Measurements from ENCODE around the gene NHERF2. TPM values are rescaled to one million over a fixed set of nuclear protein-coding genes. Genes with fewer than 3 reads are reported as not detected.

NHERF2 gene
- total and polyA plus RNA-seq, 11 donors = 124 to 496 (median 227) TPM

DNA sequence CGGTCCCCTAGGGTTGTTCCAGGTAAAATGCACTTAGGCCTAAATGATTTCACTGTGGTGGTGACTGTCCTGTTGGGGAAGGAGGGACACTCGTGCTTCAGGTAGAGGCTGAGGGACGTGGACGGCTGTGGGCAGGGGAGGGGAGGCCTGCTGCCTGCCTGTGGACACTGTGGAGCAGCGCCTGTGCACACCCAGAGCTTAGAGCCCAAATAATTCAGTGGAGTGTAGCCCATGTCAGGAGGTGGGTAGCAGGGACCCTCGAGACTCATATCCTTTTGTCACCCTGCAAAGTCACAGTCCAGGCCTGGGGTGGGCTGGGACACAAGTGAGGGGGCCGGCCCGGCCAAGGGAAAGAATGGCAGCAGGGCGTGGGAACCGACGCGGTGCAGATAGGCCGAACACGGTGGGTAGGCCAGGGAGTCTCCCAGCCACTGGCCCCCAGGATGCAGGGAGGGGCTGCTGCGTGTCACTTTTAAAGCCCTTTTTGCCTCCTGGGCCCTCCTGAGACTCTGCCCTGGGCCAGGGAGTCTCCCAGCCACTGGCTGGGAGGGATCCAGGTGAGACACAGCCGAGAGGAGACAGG, 733 bp upstream of the NHERF2 start:
- 66 to 76% (median 66%) methylated on average over 16 of the region's 16 CpGs for WGBS, 4 donors
- DNase-seq = peak in 2 of 5 donors; percentile 30 to 43
- TF ChIP-seq, protein P1, sequence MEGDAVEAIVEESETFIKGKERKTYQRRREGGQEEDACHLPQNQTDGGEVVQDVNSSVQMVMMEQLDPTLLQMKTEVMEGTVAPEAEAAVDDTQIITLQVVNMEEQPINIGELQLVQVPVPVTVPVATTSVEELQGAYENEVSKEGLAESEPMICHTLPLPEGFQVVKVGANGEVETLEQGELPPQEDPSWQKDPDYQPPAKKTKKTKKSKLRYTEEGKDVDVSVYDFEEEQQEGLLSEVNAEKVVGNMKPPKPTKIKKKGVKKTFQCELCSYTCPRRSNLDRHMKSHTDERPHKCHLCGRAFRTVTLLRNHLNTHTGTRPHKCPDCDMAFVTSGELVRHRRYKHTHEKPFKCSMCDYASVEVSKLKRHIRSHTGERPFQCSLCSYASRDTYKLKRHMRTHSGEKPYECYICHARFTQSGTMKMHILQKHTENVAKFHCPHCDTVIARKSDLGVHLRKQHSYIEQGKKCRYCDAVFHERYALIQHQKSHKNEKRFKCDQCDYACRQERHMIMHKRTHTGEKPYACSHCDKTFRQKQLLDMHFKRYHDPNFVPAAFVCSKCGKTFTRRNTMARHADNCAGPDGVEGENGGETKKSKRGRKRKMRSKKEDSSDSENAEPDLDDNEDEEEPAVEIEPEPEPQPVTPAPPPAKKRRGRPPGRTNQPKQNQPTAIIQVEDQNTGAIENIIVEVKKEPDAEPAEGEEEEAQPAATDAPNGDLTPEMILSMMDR (IDR thresholded peaks at IDR 0.05) = no peak
- TF ChIP-seq POLR2A (IDR thresholded peaks at IDR 0.05) = no peak
- Histone ChIP-seq H3K9me3 (no peaks in the 10 kb centered on the region), H3K4me1 (peaks cover 0 to 72% (median 40%) of the 10 kb centered on the region in 12 donors), H3K36me3 (peaks cover 0 to 14% (median 6%) of the 10 kb centered on the region in 9 donors), H3K27ac (peak overlapping the region; percentile 62 to 97 (median 88)), H3K4me3 (peak overlapping the region in 11 of 12 donors; percentile 42 to 98 (median 89)), H3K27me3 (peaks cover 0 to 28% (median 9%) of the 10 kb centered on the region in 9 donors)
- intact Hi-C loops (cut with DNase I) = loop anchor here in 3 of 10 donors (2.0 to 10.0 kb wide), 2 partner anchors 21 to 59 kb away; partner anchors contain the start of genes NTHL1 (in 2 of the 3) and TSC2 (in 2 of the 3)
- no peak for ATAC-seq

DNA sequence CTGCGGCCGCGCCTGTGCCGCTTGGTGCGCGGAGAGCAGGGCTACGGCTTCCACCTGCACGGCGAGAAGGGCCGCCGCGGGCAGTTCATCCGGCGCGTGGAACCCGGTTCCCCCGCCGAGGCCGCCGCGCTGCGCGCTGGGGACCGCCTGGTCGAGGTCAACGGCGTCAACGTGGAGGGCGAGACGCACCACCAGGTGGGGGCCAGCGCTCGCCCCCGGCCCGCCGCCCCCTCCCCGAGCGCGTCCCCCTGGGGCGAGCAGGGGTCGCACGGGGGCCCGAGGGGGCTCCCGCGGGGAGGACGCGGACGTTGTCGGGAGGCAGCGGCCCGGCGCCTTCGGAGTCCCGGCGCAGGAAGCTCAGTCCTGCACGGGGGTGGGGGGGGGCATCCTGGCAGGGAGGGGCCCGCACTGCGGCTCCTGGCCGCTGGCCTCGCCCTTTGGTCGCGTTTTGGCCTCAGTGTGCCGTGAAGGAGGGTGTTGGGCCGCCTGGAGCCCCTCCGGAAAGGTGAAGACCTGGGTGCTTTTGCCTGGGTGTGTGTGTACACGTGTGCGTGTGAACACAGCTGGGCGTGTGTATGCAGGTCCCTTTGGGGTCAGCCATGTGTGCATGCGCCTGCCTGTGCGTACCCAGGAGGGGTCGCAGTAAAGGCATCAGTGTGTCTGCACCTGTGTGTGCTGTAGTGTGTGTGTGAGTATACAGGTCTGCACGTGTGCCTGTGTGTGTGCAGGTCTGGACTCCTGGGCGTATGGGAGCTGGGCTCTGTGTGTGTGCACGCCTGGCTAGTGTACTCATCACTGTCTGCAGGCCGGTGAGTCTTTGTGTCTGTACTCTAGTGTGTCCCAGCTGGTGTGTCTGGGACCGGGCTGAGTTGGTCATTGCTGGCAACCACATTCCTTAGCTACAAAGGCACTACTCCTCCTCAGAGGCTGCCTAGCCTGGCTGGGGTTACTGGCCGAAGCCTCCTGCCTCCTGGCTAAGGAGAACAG, 615 bp downstream of the NHERF2 start:
- peak overlapping the region; percentile 66 to 98 (median 92) for H3K27ac ChIP-seq
- peaks cover 0 to 82% (median 41%) of the 10 kb centered on the region in 12 donors for H3K4me1 ChIP-seq
- peak overlapping the region; percentile 70 to 98 (median 88) for H3K4me3 ChIP-seq
- intact Hi-C loops (cut with DNase I) = loop anchor here in 3 of 10 donors (2.0 to 10.0 kb wide), 2 partner anchors 19 to 57 kb away; partner anchors contain the start of genes NTHL1 (in 2 of the 3) and TSC2 (in 2 of the 3)
- WGBS, 4 donors = 6 to 24% (median 7%) methylated on average over 19 to 76 of the region's 76 CpGs
- H3K27me3 ChIP-seq = peaks cover 0 to 17% (median 0%) of the 10 kb centered on the region in 9 donors
- no peaks in the 10 kb centered on the region for H3K9me3 ChIP-seq
- TF ChIP-seq, protein P1 (IDR thresholded peaks at IDR 0.05) = no peak
- TF ChIP-seq POLR2A (IDR thresholded peaks at IDR 0.05) = no peak
- H3K36me3 ChIP-seq = peaks cover 0 to 28% (median 7%) of the 10 kb centered on the region in 9 donors
- ATAC-seq (peak in 1 of 4 donors; percentile 9), DNase-seq (peak in 4 of 5 donors; percentile 43 to 64 (median 48))

DNA sequence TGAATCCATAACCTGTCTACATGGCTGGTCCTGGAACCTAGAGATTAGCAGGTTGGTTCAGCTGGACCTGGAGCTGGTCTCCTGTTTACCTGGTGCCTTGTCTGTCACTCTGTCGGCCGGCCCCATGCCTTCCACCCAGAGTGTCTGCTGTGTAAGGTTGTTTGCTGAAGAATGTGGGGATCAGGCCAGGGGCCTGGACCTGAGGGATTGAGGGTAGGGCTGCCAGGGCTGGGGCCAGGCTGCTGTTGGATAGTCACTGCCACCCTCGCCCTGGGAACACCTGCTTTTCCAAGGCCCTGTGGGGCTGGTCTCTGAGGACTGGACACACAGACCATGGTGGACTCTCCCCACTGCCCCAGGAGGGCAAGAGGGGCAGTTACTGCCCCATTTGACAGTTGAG, 1.4 kb downstream of the NHERF2 start:
- Histone ChIP-seq H3K27me3 (peaks cover 0 to 17% (median 0%) of the 10 kb centered on the region in 9 donors), H3K36me3 (peaks cover 0 to 28% (median 7%) of the 10 kb centered on the region in 9 donors), H3K9me3 (no peaks in the 10 kb centered on the region), H3K27ac (peak overlapping the region; percentile 3 to 98 (median 92)), H3K4me1 (peaks cover 0 to 82% (median 41%) of the 10 kb centered on the region in 12 donors), H3K4me3 (peak overlapping the region; percentile 70 to 98 (median 88))
- WGBS, 4 donors = 59 to 75% (median 67%) methylated on average over 1 to 3 of the region's 3 CpGs
- intact Hi-C loops (cut with DNase I) = loop anchor here in 3 of 10 donors (2.0 to 10.0 kb wide), 2 partner anchors 19 to 57 kb away; partner anchors contain the start of genes NTHL1 (in 1 of the 3) and TSC2 (in 1 of the 3)
- DNase-seq (peak in 2 of 5 donors; percentile 7 to 21), ATAC-seq (no peak)
- no peak for TF ChIP-seq POLR2A (IDR thresholded peaks at IDR 0.05)
- TF ChIP-seq, protein P1 (IDR thresholded peaks at IDR 0.05) = no peak
